Measurements from ENCODE around the gene TM4SF4.

GRCh38 chr3:149490260-149490971, 15.9 kb downstream of the TM4SF4 start:
- no peak for TF ChIP-seq CTCF (conservative IDR thresholded peaks at IDR 0.05 in 1 of 2, IDR thresholded peaks at IDR 0.05 in 1 of 2; ENCODE audit: extremely low read depth in 1 of 2, insufficient read depth in 1 of 2, low read depth in 1 of 2, low read length in 2 of 2)
- no peak for TF ChIP-seq EZH2 (IDR thresholded peaks at IDR 0.05; ENCODE audit: borderline replicate concordance, low read length)
